HepG2 (cell line): ENCODE measurements around the gene CASKIN2. TPM values are rescaled to one million over a fixed set of nuclear protein-coding genes. Genes with fewer than 3 reads are reported as not detected.

Experiments
- ARID4A ChIP-seq: sonication (generic); formaldehyde crosslinking; IDR thresholded peaks from 2 replicates; pipeline ENCODE4 v1.5.0; 2020; ENCODE audit warnings: mild to moderate bottlenecking, missing genetic modification reagents, borderline replicate concordance
- HOXA9 ChIP-seq: sonication (generic); formaldehyde crosslinking; IDR thresholded peaks from 2 replicates; pipeline ENCODE4 v1.8.1; 2022; ENCODE audit warnings: missing genetic modification reagents, mild to moderate bottlenecking, moderate library complexity, borderline replicate concordance
- KDM3A ChIP-seq: IDR thresholded peaks from 2 replicates; pipeline ENCODE4 v1.6.1; 2018; ENCODE audit warnings: low read depth, missing compliant biosample characterization
- MED8 ChIP-seq: sonication (generic); formaldehyde crosslinking; IDR thresholded peaks from 2 replicates; pipeline ENCODE4 v1.8.1; 2023; ENCODE audit warnings: mild to moderate bottlenecking, missing genetic modification reagents; ENCODE audit not compliant: insufficient replicate concordance
- MIER3 ChIP-seq: IDR thresholded peaks from 2 replicates; pipeline ENCODE4 v1.6.1; 2016; ENCODE audit warnings: missing compliant biosample characterization, borderline replicate concordance
- RARG ChIP-seq: sonication (generic); formaldehyde crosslinking; IDR thresholded peaks from 2 replicates; pipeline ENCODE4 v1.4.0; 2020; ENCODE audit warnings: low read depth, mild to moderate bottlenecking, missing genetic modification reagents
- SALL1 ChIP-seq: sonication (generic); formaldehyde crosslinking; IDR thresholded peaks from 2 replicates; pipeline ENCODE4 v1.8.0; 2022; ENCODE audit warnings: mild to moderate bottlenecking, missing genetic modification reagents
- THRA ChIP-seq: sonication (generic); formaldehyde crosslinking; IDR thresholded peaks from 2 replicates; pipeline ENCODE4 v1.4.0; 2020; ENCODE audit warnings: missing genetic modification reagents, borderline replicate concordance
- ZFP1 ChIP-seq: IDR thresholded peaks from 2 replicates; pipeline ENCODE4 v1.6.1; 2016
- ZKSCAN1 ChIP-seq: fragments of 150-350 bp; IDR thresholded peaks from 2 replicates; pipeline ENCODE4 v1.6.1; 2014; ENCODE audit warnings: low read length
- ZNF318 ChIP-seq: sonication (generic); formaldehyde crosslinking; IDR thresholded peaks from 2 replicates; pipeline ENCODE4 v1.4.0; 2020; ENCODE audit warnings: mild to moderate bottlenecking, missing genetic modification reagents
- ZNF354B ChIP-seq: sonication (generic); formaldehyde crosslinking; IDR thresholded peaks from 2 replicates; pipeline ENCODE4 v1.8.0; 2022; ENCODE audit warnings: mild to moderate bottlenecking, missing genetic modification reagents
- ZNF510 ChIP-seq: sonication (generic); formaldehyde crosslinking; IDR thresholded peaks from 2 replicates; pipeline ENCODE4 v1.4.0; 2020; ENCODE audit warnings: low read depth, mild to moderate bottlenecking, missing genetic modification reagents
- ZNF740 ChIP-seq: sonication (generic); formaldehyde crosslinking; IDR thresholded peaks from 2 replicates; pipeline ENCODE4 v1.4.0; 2020; ENCODE audit warnings: missing genetic modification reagents
- ZNF784 ChIP-seq: sonication (generic); formaldehyde crosslinking; IDR thresholded peaks from 2 replicates; pipeline ENCODE4 v1.5.1; 2020; ENCODE audit warnings: missing genetic modification reagents, mild to moderate bottlenecking, borderline replicate concordance
- polyA plus RNA-seq, 8 experiments: library from polyadenylated mRNA; depleted of rRNA in 3 of 8; stranded (reverse) in 7 of 8; unstranded in 1 of 8; fragments of >200 nt; fragmentation: Illumina TruSeq in 4 of 8; extraction: Trizol in 4 of 8; gene quantifications; 2 replicates each; pipeline versions ENCODE4 v1.2.1 to v1.2.3, GENCODE V29; 2011 to 2016; ENCODE audit warnings: low read depth in 4 of 8, missing spikeins in 1 of 8, mixed read lengths in 1 of 8; ENCODE audit not compliant: insufficient read depth in 1 of 8
- total RNA-seq, 5 experiments: library from RNA; depleted of rRNA; stranded (reverse); fragments of >200 nt; fragmentation: Illumina TruSeq; extraction: Trizol; gene quantifications; 2 replicates each; pipeline ENCODE4 v1.2.3, GENCODE V29; 2016; ENCODE audit warnings: low read depth in 1 of 5

CASKIN2 gene
- total and polyA plus RNA-seq, 2 of the 13 experiments (the other 11 are each of a cell fraction or from before 2014, with no cell fraction given): 5.2 to 7.8 TPM

- TF ChIP-seq ZNF318 (CRISPR knock-in tag) (no peak; the same call in 1 of the 2 replicates), KDM3A (CRISPR knock-in tag) (no peak), MIER3 (CRISPR knock-in tag) (no peak), HOXA9 (CRISPR knock-in tag) (peak; percentile 51; the same call in 1 of the 2 replicates), ZNF354B (no peak), SALL1 (CRISPR knock-in tag) (no peak), ZNF784 (peak; percentile 9; the same call in 1 of the 2 replicates), ZFP1 (no peak), MED8 (no peak), THRA (CRISPR knock-in tag) (no peak), ZNF510 (CRISPR knock-in tag) (no peak; the same call in 1 of the 2 replicates), RARG (CRISPR knock-in tag) (no peak), ZKSCAN1 (no peak), ZNF740 (CRISPR knock-in tag) (no peak), ARID4A (CRISPR knock-in tag) (peak; percentile 64; the same call in 1 of the 2 replicates)
These were observed 900 bp upstream of the CASKIN2 start, which contains the start of gene TSEN54 (continued) for GRCh38 chr17:75516255-75516618.
